ENCODE data around the gene SELENOO. TPM values are rescaled to one million over a fixed set of nuclear protein-coding genes. Genes with fewer than 3 reads are reported as not detected.

The SELENOO gene
- total RNA-seq, 1 experiment from 2014 or later, result 19.0 TPM

GRCh38 chr22:50189184-50189848 lies 11.5 kb upstream of the SELENOO start:
- no peak for DNase-seq
- Mint-ChIP-seq H3K9me3 (no peaks in the 10 kb centered on the region), H3K27ac (peak overlapping the region in 1 of 3 experiments; percentile 86; a peak in 2 of 7 replicates), H3K27me3 (ENCODE audit: low read depth) (no peaks in the 10 kb centered on the region; the same call in 1 of the 2 replicates), H3K4me3 (no peak overlapping the region), H3K4me1 (peaks cover 10 to 26% of the 10 kb centered on the region in 2 experiments), H3K36me3 (ENCODE audit: insufficient read depth in 1 of 3, low read depth in 3 of 3) (peaks cover 4 to 6% (median 5%) of the 10 kb centered on the region in 3 experiments)
- no peaks in the 10 kb centered on the region for H3K9me3 ChIP-seq (ENCODE audit: control insufficient read depth, low read depth, low read length)
- H2BK5ac ChIP-seq (ENCODE audit: insufficient read length, low read length), result no peak overlapping the region
- H4K91ac ChIP-seq (ENCODE audit: insufficient read length, low read depth, low read length), result no peak overlapping the region
- H3K56ac ChIP-seq (ENCODE audit: insufficient read length, low read depth, low read length), result no peak overlapping the region
- no peaks in the 10 kb centered on the region for H3K79me1 ChIP-seq (ENCODE audit: insufficient read depth, low read depth, low read length, poor library complexity, severe bottlenecking)
- H2AK5ac ChIP-seq (ENCODE audit: insufficient read length, low read length), result no peak overlapping the region
- no peak overlapping the region; the same call in 1 of the 2 replicates for H3K14ac ChIP-seq (ENCODE audit: insufficient read depth, low read length)
- H4K20me1 ChIP-seq (ENCODE audit: control insufficient read depth, insufficient read depth, insufficient read length), result no peaks in the 10 kb centered on the region
- H3K9ac ChIP-seq (ENCODE audit: extremely low read depth, insufficient read length, low read length), result no peak overlapping the region
- H3K4ac ChIP-seq (ENCODE audit: low read depth, low read length), result no peak overlapping the region
- no peak overlapping the region for H2BK12ac ChIP-seq (ENCODE audit: insufficient read length, low read depth, low read length)
- TF ChIP-seq CTCF (conservative IDR thresholded peaks at IDR 0.05), result no peak
- H3K23ac ChIP-seq (ENCODE audit: insufficient read length, low read depth, low read length), result no peak overlapping the region
- H3K79me2 ChIP-seq (ENCODE audit: insufficient read depth, low read length), result peaks cover 5% of the 10 kb centered on the region; the same call in 1 of the 2 replicates
- no peaks in the 10 kb centered on the region for H3K27me3 ChIP-seq (ENCODE audit: insufficient read depth, low read length)
- WGBS (ENCODE audit: extremely low coverage, insufficient read length, low lambda C conversion rate), result no CpG with 5 or more reads among the region's 20 CpGs
- no peak overlapping the region for H2BK15ac ChIP-seq (ENCODE audit: low read depth, low read length)
- H3T11ph ChIP-seq (ENCODE audit: low read length), result no peak overlapping the region
- no peak overlapping the region for H3K4me2 ChIP-seq (ENCODE audit: insufficient read depth, insufficient read length, low read length)
- H4K8ac ChIP-seq (replicated peaks; ENCODE audit: insufficient read length, low read depth, low read length), result no peak overlapping the region
- H3K23me2 ChIP-seq (ENCODE audit: insufficient read length, low read depth, low read length, poor library complexity, severe bottlenecking), result peaks cover 17% of the 10 kb centered on the region
- no peak overlapping the region for H2BK20ac ChIP-seq (ENCODE audit: low read depth, low read length, poor library complexity, severe bottlenecking)
- H4K5ac ChIP-seq (ENCODE audit: insufficient read length, low read depth, low read length), result no peak overlapping the region
- no peak overlapping the region for H2BK120ac ChIP-seq (ENCODE audit: low read depth, low read length, poor library complexity, severe bottlenecking)
- H3K27ac ChIP-seq (ENCODE audit: insufficient read length, low read depth, low read length), result no peak overlapping the region
- no peak overlapping the region for H2AFZ ChIP-seq (ENCODE audit: low read length)
- no peaks in the 10 kb centered on the region for H3K4me1 ChIP-seq (ENCODE audit: insufficient read depth, low read length)
- no peak overlapping the region for H3K18ac ChIP-seq (ENCODE audit: insufficient read length, low read depth, low read length)

All from H9 (cell line).